HCT116 (cell line): Measurements from ENCODE around the gene PGM3. TPM values are rescaled to one million over a fixed set of nuclear protein-coding genes. Genes with fewer than 3 reads are reported as not detected.

Experiments used
- ATAC-seq: fragments of 200-7000 bp; cut with Tn5 transposase; 2 replicates; pipeline ENCODE4 v1.9.1; 2020; ENCODE audit warnings: mild to moderate bottlenecking, moderate library complexity
- BruUV-seq: library from RNA; stranded (reverse); fragments of 400-500 nt; replicated peaks from 2 replicates; lab custom pipeline; 2021; lab: Mats Ljungman, UMichigan
- CTCF ChIA-PET: fragments of 300-600 bp; sonication (Branson Sonifier 250); formaldehyde crosslinking; loops from one replicate; lab custom pipeline; 2021; ENCODE audit warnings: antibody characterized with exemption; lab: Charles Lee
- POLR2A ChIA-PET: fragments of 300-600, 350-600 bp; sonication (Branson Sonifier 250); formaldehyde crosslinking; loops from one replicate; lab custom pipeline; 2021; ENCODE audit warnings: antibody characterized with exemption; lab: Charles Lee
- RAD21 ChIA-PET, 2 experiments: fragments of 300-600 bp; sonication (Branson Sonifier 250); formaldehyde crosslinking; loops; one replicate each; lab custom pipeline; 2023; ENCODE audit warnings: low total read pairs in 2 of 2; ENCODE audit not compliant: uncharacterized antibody in 2 of 2, unreplicated experiment in 2 of 2, low non-redundant PET in 1 of 2; lab: Charles Lee
- DNase-seq: peaks from one replicate; pipeline ENCODE4 v3.0.0-alpha.2; 2010; ENCODE audit warnings: low read depth, low spot score
- H2AFZ ChIP-seq: fragments of 200-600 bp; shearing (Covaris generic), sonication (generic); 2 replicates; pipeline ENCODE4 v1.6.1; 2017; ENCODE audit warnings: low read depth, mixed run types, mixed read lengths, antibody characterized with exemption, low read length; ENCODE audit not compliant: poor library complexity, severe bottlenecking
- H3K27ac ChIP-seq: 2 replicates; pipeline ENCODE4 v1.5.1; 2012; ENCODE audit warnings: low read depth, low read length
- H3K27me3 ChIP-seq: fragments of 200-600 bp; sonication (generic); 2 replicates; pipeline ENCODE4 v1.6.1; 2016; ENCODE audit warnings: mixed run types, low read length, mixed read lengths; ENCODE audit not compliant: insufficient read depth
- H3K36me3 ChIP-seq, 2 experiments: fragments of 200-500 bp in 1 of 2; fragments of 200-600 bp in 1 of 2; sonication (Bioruptor generic) in 1 of 2; sonication (generic) in 1 of 2; 2 replicates each; pipeline versions ENCODE4 v1.5.1 to v1.6.1; 2014 to 2016; ENCODE audit warnings: low read length in 2 of 2, inconsistent platforms in 1 of 2, mixed read lengths in 1 of 2, mixed run types in 1 of 2; ENCODE audit not compliant: insufficient read depth in 2 of 2, control insufficient read depth in 1 of 2
- H3K4me1 ChIP-seq, 2 experiments: fragments of 200-600 bp in 1 of 2; sonication (generic) in 1 of 2; 2 replicates each; pipeline versions ENCODE4 v1.5.1 to v1.6.1; 2012 to 2017; ENCODE audit warnings: low read length in 2 of 2, inconsistent platforms in 1 of 2, mild to moderate bottlenecking in 1 of 2, mixed read lengths in 1 of 2, mixed run types in 1 of 2, moderate library complexity in 1 of 2; ENCODE audit not compliant: insufficient read depth in 2 of 2, control insufficient read depth in 1 of 2
- H3K4me2 ChIP-seq: fragments of 200-600 bp; sonication (generic); 2 replicates; pipeline ENCODE4 v1.6.1; 2017; ENCODE audit warnings: mixed run types, low read length, mixed read lengths
- H3K4me3 ChIP-seq, 2 experiments: fragments of 200-600 bp in 1 of 2; sonication (generic) in 1 of 2; replicated peaks in 1 of 2; 2 replicates each; pipeline ENCODE4 v1.5.1; 2011 to 2016; ENCODE audit warnings: low read length in 2 of 2, control low read depth in 1 of 2, low read depth in 1 of 2, mild to moderate bottlenecking in 1 of 2, mixed read lengths in 1 of 2, mixed run types in 1 of 2
- H3K79me2 ChIP-seq: fragments of 200-600 bp; sonication (generic); 2 replicates; pipeline ENCODE4 v1.6.1; 2017; ENCODE audit warnings: mild to moderate bottlenecking, mixed run types, low read length, moderate library complexity, mixed read lengths; ENCODE audit not compliant: insufficient read depth
- H3K9ac ChIP-seq: fragments of 200-600 bp; sonication (generic); 2 replicates; pipeline ENCODE4 v1.6.1; 2016; ENCODE audit warnings: low read length, mixed read lengths
- H3K9me2 ChIP-seq: fragments of 200-600 bp; sonication (generic), shearing (Covaris generic); 2 replicates; pipeline ENCODE4 v1.6.1; 2017; ENCODE audit warnings: mixed run types, mild to moderate bottlenecking, moderate library complexity; ENCODE audit not compliant: insufficient read depth
- H3K9me3 ChIP-seq, 2 experiments: fragments of 200-500 bp in 1 of 2; fragments of 200-600 bp in 1 of 2; sonication (Bioruptor generic) in 1 of 2; sonication (generic) in 1 of 2; 2 replicates each; pipeline ENCODE4 v1.6.1; 2014 to 2017; ENCODE audit warnings: low read length in 2 of 2, mixed read lengths in 2 of 2, inconsistent platforms in 1 of 2, low read depth in 1 of 2, mild to moderate bottlenecking in 1 of 2, mixed run types in 1 of 2, moderate library complexity in 1 of 2; ENCODE audit not compliant: control insufficient read depth in 1 of 2, insufficient read depth in 1 of 2
- H4K20me1 ChIP-seq: fragments of 200-600 bp; sonication (generic), shearing (Covaris generic); 2 replicates; pipeline ENCODE4 v1.6.1; 2017; ENCODE audit warnings: mixed run types, mild to moderate bottlenecking, moderate library complexity; ENCODE audit not compliant: insufficient read depth
- ATF3 ChIP-seq: IDR thresholded peaks from 2 replicates; pipeline ENCODE4 v1.6.1; 2012
- CBX3 ChIP-seq: IDR thresholded peaks from 2 replicates; pipeline ENCODE4 v1.6.1; 2012; ENCODE audit warnings: low read depth
- CEBPB ChIP-seq: IDR thresholded peaks from 2 replicates; pipeline ENCODE4 v1.6.1; 2012; ENCODE audit warnings: low read depth
- EGR1 ChIP-seq: IDR thresholded peaks from 2 replicates; pipeline ENCODE4 v1.6.1; 2012; ENCODE audit warnings: low read depth
- EZH2phosphoT487 ChIP-seq: fragments of 200-600 bp; IDR thresholded peaks from 2 replicates; pipeline ENCODE4 v1.6.1; 2018; ENCODE audit warnings: antibody characterized with exemption, borderline replicate concordance
- FOSL1 ChIP-seq: IDR thresholded peaks from 2 replicates; pipeline ENCODE4 v1.6.1; 2012; ENCODE audit warnings: low read depth
- JUND ChIP-seq: IDR thresholded peaks from 2 replicates; pipeline ENCODE4 v1.6.1; 2012
- MAX ChIP-seq: IDR thresholded peaks from 2 replicates; pipeline ENCODE4 v1.6.1; 2012
- POLR2A ChIP-seq: IDR thresholded peaks from 2 replicates; pipeline ENCODE4 v1.7.0; 2011; ENCODE audit warnings: borderline replicate concordance; ENCODE audit not compliant: insufficient read depth, insufficient read length; ENCODE audit errors: extremely low read depth
- POLR2AphosphoS5 ChIP-seq: IDR thresholded peaks from 2 replicates; pipeline ENCODE4 v1.6.1; 2011; ENCODE audit warnings: mild to moderate bottlenecking, low read depth, low read length, moderate library complexity
- RAD21 ChIP-seq: IDR thresholded peaks from 2 replicates; pipeline ENCODE4 v1.6.1; 2012; ENCODE audit warnings: low read depth, mild to moderate bottlenecking
- REST ChIP-seq: IDR thresholded peaks from 2 replicates; pipeline ENCODE4 v1.6.1; 2012; ENCODE audit warnings: low read depth
- SP1 ChIP-seq: IDR thresholded peaks from 2 replicates; pipeline ENCODE4 v1.6.1; 2012; ENCODE audit warnings: low read depth
- SRF ChIP-seq: IDR thresholded peaks from 2 replicates; pipeline ENCODE4 v1.6.1; 2012; ENCODE audit warnings: low read depth
- YY1 ChIP-seq: IDR thresholded peaks from 2 replicates; pipeline ENCODE4 v1.6.1; 2011; ENCODE audit warnings: low read length, low read depth, moderate library complexity, mild to moderate bottlenecking; ENCODE audit not compliant: insufficient replicate concordance; ENCODE audit errors: extremely low read depth
- ZBTB33 ChIP-seq: IDR thresholded peaks from 2 replicates; pipeline ENCODE4 v1.6.1; 2011; ENCODE audit warnings: mild to moderate bottlenecking, low read length, moderate library complexity; ENCODE audit not compliant: insufficient replicate concordance; ENCODE audit errors: extremely low read depth
- ZNF274 ChIP-seq: fragments of 200-500 bp; sonication (Bioruptor generic); IDR thresholded peaks from 2 replicates; pipeline ENCODE4 v1.6.1; 2014; ENCODE audit warnings: mild to moderate bottlenecking, low read depth, low read length, inconsistent platforms
- intact Hi-C: fragments of 100-400 bp; cut with micrococcal nuclease; formaldehyde crosslinking; loops from 2 replicates; pipeline ENCODE4 v1.10.0; 2022
- total RNA-seq: library from RNA; stranded (reverse); gene quantifications from one replicate; pipeline ENCODE4 v1.2.1, GENCODE V29; 2021; ENCODE audit not compliant: unreplicated experiment

PGM3 gene
- total RNA-seq, 1 experiment from 2014 or later: 63.5 TPM

- BruUV-seq: no TSS peak
- no peak overlapping the region for H3K9ac ChIP-seq
- no peak overlapping the region for H3K4me3 ChIP-seq
- H3K4me2 ChIP-seq: no peak overlapping the region
- H3K9me2 ChIP-seq: no peaks in the 10 kb centered on the region
- ChIA-PET POLR2A (no interaction called here), RAD21 (no interaction called here), CTCF (no interaction called here)
- H3K27ac ChIP-seq: no peak overlapping the region
- no peaks in the 10 kb centered on the region for H3K36me3 ChIP-seq
- no peaks in the 10 kb centered on the region for H3K9me3 ChIP-seq
- peaks cover 3 to 12% of the 10 kb centered on the region in 2 experiments; a peak in 3 of 4 replicates for H3K4me1 ChIP-seq
- H3K79me2 ChIP-seq: no peaks in the 10 kb centered on the region
- no peak overlapping the region for H2AFZ ChIP-seq
- DNase-seq (no peak), ATAC-seq (no peak)
- H3K27me3 ChIP-seq: no peaks in the 10 kb centered on the region
- no peak for TF ChIP-seq POLR2AphosphoS5
- TF ChIP-seq ATF3: no peak
- no peak for TF ChIP-seq YY1
- no peak for TF ChIP-seq ZBTB33
- TF ChIP-seq ZNF274: no peak
- no peak for TF ChIP-seq EGR1
- no peak for TF ChIP-seq JUND
- no peak for TF ChIP-seq CBX3
- no peak for TF ChIP-seq RAD21
- TF ChIP-seq MAX: no peak
- no peak for TF ChIP-seq POLR2A
- no peak for TF ChIP-seq SP1
- no peak for TF ChIP-seq FOSL1
- TF ChIP-seq EZH2phosphoT487: no peak
- no peak for TF ChIP-seq CEBPB
- TF ChIP-seq SRF: no peak
- TF ChIP-seq REST: no peak
- H4K20me1 ChIP-seq: no peaks in the 10 kb centered on the region
- intact Hi-C loops: no loop called here
These were observed 5.6 kb upstream of the PGM3 start for GRCh38 chr6:83198486-83199172.
